ENCODE measurements around the gene UBE2J1.
"Not testable (repeated sequence)": the region's sequence is repeated elsewhere in the genome, so short reads cannot be mapped to it uniquely, and the experiment has no call there.

The UBE2J1 gene

GRCh38 chr6:89320012-89320559, 32.4 kb downstream of the UBE2J1 start:
- DNase-seq (ENCODE audit: low spot score): no peak

GRCh38 chr6:89317067-89317466, 35.5 kb downstream of the UBE2J1 start:
- DNase-seq (ENCODE audit: low spot score): no peak

GRCh38 chr6:89315249-89315885, 37.2 kb downstream of the UBE2J1 start, which contains the start of gene GABRR2:
GABRR2 (minus strand) TSS chr6:89315299; CDS start chr6:89315165, 134 bp downstream.
- no peak for DNase-seq (ENCODE audit: low spot score)

GRCh38 chr6:89314692-89315091, 37.8 kb downstream of the UBE2J1 start:
- DNase-seq (ENCODE audit: low spot score): no peak

- DNase-seq (ENCODE audit: low spot score): no peak
These were observed 39.5 kb downstream of the UBE2J1 start for GRCh38 chr6:89313006-89313405.

- DNase-seq (ENCODE audit: low spot score): peak; percentile 10
These were observed 40.5 kb downstream of the UBE2J1 start for GRCh38 chr6:89311853-89312531.

DNA sequence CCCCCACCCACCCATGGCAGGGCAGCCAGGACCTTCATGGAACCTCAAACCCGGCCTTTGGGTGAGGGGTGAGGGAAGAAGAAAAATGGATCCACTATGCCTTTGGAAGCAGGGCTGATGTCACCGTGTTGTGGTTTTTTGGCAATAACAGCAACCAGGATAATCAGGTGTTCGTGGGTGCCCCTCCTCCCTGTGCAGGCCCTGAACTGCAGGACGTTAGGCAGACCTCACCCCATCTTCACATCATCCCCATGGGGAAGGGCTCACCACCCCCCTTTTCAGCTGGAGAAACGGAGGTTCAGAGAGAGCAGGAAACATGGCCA, 41.0 kb downstream of the UBE2J1 start:
- DNase-seq (ENCODE audit: low spot score): no peak

DNA sequence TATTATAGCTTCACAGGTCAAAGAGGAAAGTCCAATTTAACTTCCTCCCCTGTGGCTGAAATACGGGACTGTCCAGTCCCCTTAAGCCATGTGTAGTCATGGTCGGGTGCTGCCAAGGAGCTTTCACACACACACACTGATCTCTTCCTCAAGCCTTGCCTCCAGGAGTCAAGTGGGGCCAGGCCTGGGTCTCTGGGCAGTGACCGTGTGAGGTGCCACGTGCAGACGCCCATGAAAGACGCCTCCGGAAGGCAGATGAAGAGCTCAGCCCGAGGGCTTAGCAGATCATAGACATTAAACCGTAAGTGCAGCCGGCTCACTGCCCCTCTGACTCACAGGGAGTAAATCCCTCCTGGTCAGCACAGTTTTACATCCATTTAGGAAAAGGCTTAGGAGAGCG, 41.6 kb downstream of the UBE2J1 start:
- peak; percentile 44 for DNase-seq (ENCODE audit: low spot score)

DNA sequence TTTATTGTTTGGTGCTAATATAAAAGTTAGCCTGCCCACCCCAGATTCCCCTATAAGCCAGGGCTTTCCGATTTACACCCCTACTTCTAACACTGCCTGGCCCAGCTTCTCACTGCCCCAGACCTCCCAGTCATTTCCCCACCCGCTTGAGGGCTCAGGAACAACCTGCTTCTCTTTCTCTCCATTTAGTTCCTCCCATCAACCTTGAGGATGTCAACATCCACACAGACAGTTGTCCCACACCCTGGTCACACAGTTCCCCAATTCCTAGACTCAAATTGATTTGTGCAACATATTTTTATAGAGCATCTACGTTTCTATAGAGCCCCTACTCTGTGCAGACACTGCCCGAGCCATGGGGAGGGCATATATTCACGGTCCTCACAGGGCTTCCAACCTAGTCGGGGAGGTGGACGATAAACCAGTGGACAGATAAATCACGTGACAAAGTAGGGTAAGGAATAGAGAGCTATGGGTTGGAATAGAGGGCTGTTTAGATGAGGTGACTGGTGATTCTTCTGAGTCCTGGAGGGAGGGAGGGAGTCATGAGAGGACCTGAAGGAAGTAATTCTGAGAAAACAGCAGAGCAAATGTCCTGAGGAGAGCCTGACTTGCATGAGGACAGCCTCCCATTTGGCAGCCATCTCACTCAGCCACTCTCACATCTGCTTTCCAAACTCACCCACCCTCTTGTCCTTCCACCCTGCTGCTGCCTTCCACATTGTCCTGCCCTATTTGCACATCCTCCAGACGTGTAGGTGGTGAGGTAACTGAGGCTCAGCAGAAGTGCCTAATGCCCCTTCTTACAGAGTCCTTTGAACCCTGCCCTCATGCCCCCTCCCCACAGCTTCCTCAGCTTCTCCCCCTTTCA, 43.8 kb downstream of the UBE2J1 start:
- DNase-seq (ENCODE audit: low spot score): no peak

- DNase-seq (ENCODE audit: low spot score): not testable (repeated sequence)
These were observed 48.0 kb downstream of the UBE2J1 start for GRCh38 chr6:89304517-89304916.

GRCh38 chr6:89302936-89303335, 49.6 kb downstream of the UBE2J1 start:
- no peak for DNase-seq (ENCODE audit: low spot score)

GRCh38 chr6:89302195-89302770, 50.2 kb downstream of the UBE2J1 start:
- no peak for DNase-seq (ENCODE audit: low spot score)

GRCh38 chr6:89301586-89302194, 50.8 kb downstream of the UBE2J1 start:
- DNase-seq (ENCODE audit: low spot score): no peak

DNA sequence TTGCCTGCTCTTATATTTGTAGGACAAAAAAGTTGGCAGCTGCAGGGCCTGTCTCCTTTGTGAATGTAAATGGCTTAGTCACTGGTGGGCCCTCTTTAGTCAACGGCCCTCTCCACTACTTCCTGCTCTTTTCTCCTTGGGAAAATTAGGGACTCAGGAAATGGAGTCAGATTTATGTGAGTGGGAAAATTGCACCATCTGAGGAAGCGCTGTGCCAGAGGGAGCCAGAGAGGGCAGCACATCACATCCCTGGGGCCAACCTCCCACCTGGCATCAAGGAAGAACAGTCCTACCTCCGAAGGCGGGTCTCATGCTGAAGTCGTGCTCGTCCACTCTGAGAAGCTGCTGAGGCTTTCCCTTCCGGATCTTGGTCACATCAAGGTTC, 53.1 kb downstream of the UBE2J1 start:
- peak; percentile 56 for DNase-seq (ENCODE audit: low spot score)

DNA sequence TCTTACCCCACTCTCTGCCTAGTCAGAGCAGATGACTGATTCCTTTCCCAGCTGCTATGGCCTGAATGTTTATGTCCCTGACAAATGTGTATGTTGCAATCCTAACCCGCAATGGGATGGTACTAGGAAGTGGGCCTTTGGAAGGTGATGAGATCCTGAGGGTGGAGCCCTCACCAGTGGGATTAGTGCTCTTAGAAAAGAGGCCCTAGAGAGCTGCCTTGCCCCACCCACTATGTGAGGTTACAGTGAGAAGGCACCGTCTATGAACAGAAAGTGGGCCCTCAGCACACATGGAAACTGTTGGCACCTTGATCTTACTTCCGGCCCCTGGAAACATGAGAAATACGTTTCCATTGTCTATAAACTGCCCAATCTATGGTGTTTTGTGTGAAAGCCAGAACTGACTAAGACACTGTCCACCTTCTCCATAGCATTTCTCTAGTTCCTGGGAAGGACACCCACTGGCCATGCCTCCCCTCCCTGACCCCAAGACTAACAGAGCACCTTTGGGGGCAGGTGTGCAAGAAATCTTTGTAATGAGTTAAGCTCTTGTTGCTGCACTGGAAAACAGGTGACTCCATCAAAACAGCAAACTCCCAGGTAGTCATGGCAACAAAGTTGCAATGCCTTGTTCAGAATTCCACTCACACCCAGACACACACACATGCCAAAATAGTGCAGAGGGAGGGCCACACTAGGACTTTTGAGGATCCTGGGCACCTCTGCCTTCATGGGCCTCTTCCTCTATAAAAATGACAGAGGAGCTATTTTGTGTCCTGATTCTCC, 53.6 kb downstream of the UBE2J1 start:
- peak; percentile 98 for DNase-seq (ENCODE audit: low spot score)

DNA sequence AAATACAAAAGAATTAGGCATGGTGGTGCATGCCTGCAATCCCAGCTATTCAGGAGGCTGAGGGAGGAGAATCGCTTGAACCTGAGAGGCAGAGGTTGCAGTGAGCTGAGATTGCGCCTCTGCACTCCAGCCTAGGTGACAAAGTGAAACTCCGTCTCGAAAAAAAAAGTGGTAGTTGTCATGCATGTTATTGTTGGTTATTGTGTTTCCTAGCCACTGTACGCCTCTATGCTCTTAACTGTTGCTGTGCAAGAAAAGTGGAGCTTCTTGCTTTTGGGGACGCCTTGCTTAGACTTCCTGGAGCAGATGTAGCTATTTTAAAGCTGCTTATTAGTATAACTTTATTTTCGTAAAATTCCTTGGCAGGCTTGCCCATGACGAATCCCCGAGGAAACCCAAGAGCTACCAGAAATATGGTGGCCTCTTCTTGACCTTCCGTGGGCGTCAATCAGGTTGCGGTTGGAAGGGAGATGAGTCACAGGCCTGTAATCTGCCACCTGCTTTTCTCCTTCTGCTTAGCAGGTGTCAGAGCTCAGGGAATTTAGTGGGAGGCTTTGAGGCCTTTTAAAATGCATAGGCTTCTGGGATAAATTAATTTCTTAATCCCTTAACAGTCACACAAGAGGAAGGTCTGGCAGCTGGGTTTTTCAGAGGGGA, 54.7 kb downstream of the UBE2J1 start:
- peak; percentile 96 for DNase-seq (ENCODE audit: low spot score)

DNA sequence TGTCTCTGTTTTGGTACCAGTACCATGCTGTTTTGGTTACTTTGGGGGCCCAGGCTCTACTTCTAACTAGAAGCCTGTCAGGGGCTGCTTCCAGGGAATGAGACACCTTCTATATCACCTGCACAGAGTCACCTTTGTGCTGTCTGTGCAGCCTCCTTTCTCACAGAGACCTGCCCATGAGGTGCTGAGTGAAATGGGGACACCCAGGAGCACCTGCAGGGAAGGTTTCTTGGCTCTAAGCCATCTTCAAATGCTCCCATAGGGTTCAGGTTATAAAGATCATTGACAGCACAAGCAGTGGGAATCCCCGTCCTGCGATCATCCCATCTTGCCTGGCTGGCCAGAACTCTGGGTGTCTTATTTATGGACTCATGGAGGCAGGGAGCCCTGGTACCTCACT, 56.5 kb downstream of the UBE2J1 start:
- no peak for DNase-seq (ENCODE audit: low spot score)

GRCh38 chr6:89295116-89295515, 57.4 kb downstream of the UBE2J1 start:
- DNase-seq (ENCODE audit: low spot score): not testable (repeated sequence)

DNA sequence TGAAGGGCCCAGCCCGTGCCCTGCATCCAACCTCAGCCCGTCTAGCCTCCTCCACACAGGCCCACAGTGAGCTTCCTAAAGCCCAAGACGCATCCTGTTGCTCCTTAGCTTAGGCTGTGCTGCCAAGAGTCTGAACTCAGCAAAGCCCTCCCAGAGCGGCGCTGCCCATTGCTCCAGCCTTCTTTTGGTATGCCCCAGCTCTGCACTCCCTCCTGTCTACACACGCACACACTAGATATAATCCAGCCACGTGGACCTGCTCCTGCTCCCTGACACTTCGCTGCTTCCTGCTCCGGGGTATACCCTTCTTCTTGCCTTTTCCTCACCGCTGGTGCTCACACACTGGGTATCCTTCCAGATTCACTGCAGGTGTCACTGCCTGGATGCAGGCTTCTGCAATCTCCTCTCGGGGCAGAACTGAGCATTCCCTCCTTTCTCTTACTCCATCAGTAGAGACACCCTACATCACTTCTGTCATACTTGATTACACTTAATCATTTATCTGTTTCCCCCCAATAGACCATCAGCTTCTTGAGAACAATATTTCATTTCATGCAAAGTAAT, 61.2 kb downstream of the UBE2J1 start:
- DNase-seq (ENCODE audit: low spot score): no peak

All from SW480 (cell line).